IMR-90 (cell line): ENCODE measurements around the gene PLCB4. TPM values are rescaled to one million over a fixed set of nuclear protein-coding genes. Genes with fewer than 3 reads are reported as not detected.

Source experiments
- ATAC-seq: fragments of 200-7000 bp; cut with Tn5 transposase; 2 replicates; pipeline ENCODE4 v1.9.1; 2020; ENCODE audit warnings: low read depth, mild to moderate bottlenecking, moderate library complexity
- BruUV-seq: library from RNA; stranded (reverse); fragments of 400-500 nt; replicated peaks from 2 replicates; lab custom pipeline; 2021; lab: Mats Ljungman, UMichigan
- CTCF ChIA-PET: fragments of 300-600 bp; formaldehyde crosslinking; extraction: SDS; loops from one replicate; lab custom pipeline; 2021; ENCODE audit warnings: antibody characterized with exemption; lab: Yijun Ruan, JAX
- POLR2A ChIA-PET: fragments of 300-600 bp; sonication (Branson Sonifier 250); formaldehyde crosslinking; loops from one replicate; lab custom pipeline; 2022; ENCODE audit warnings: antibody characterized with exemption; ENCODE audit not compliant: unreplicated experiment; lab: Charles Lee
- DNase-seq: peaks from one replicate; pipeline ENCODE4 v3.0.0; 2013
- H2AFZ ChIP-seq: replicated peaks from 2 replicates; pipeline ENCODE3; 2013; ENCODE audit warnings: low read length, mild to moderate bottlenecking; ENCODE audit not compliant: poor library complexity
- H2AK5ac ChIP-seq: 2 replicates; pipeline ENCODE4 v1.6.1; 2013; ENCODE audit warnings: low read depth, low read length, inconsistent platforms
- H2AK9ac ChIP-seq: replicated peaks from 2 replicates; pipeline ENCODE3; 2013; ENCODE audit warnings: mild to moderate bottlenecking, low read depth, low read length, moderate library complexity; ENCODE audit not compliant: poor library complexity
- H2BK120ac ChIP-seq: 2 replicates; pipeline ENCODE4 v1.6.1; 2013; ENCODE audit warnings: low read depth, low read length, inconsistent platforms
- H2BK15ac ChIP-seq: 3 replicates; pipeline ENCODE4 v1.6.1; 2013; ENCODE audit warnings: low read depth, low read length, inconsistent platforms
- H2BK20ac ChIP-seq: 2 replicates; pipeline ENCODE4 v1.6.1; 2013; ENCODE audit warnings: low read depth, mild to moderate bottlenecking, inconsistent platforms, low read length, moderate library complexity
- H2BK5ac ChIP-seq: 2 replicates; pipeline ENCODE4 v1.6.1; 2013; ENCODE audit warnings: mild to moderate bottlenecking, low read depth, low read length, inconsistent platforms; ENCODE audit not compliant: poor library complexity, severe bottlenecking
- H3K14ac ChIP-seq: replicated peaks from 2 replicates; pipeline ENCODE4 v1.6.1; 2013; ENCODE audit warnings: low read depth, low read length, inconsistent platforms
- H3K18ac ChIP-seq: 2 replicates; pipeline ENCODE4 v1.6.1; 2013; ENCODE audit warnings: low read depth, low read length, control low read depth
- H3K23ac ChIP-seq: 2 replicates; pipeline ENCODE4 v1.6.1; 2013; ENCODE audit warnings: low read depth, low read length, inconsistent platforms
- H3K27ac ChIP-seq: 2 replicates; pipeline ENCODE4 v1.5.1; 2013; ENCODE audit warnings: mild to moderate bottlenecking, control low read depth, low read length; ENCODE audit not compliant: insufficient read depth
- H3K27me3 ChIP-seq: 2 replicates; pipeline ENCODE4 v1.6.1; 2013; ENCODE audit warnings: low read length; ENCODE audit not compliant: control insufficient read depth, insufficient read depth
- H3K36me3 ChIP-seq: 2 replicates; pipeline ENCODE4 v1.6.1; 2013; ENCODE audit warnings: low read length, mixed read lengths; ENCODE audit not compliant: control insufficient read depth, insufficient read depth
- H3K4ac ChIP-seq: 2 replicates; pipeline ENCODE4 v1.6.1; 2013; ENCODE audit warnings: low read depth, low read length, inconsistent platforms
- H3K4me1 ChIP-seq: 2 replicates; pipeline ENCODE4 v1.6.1; 2013; ENCODE audit warnings: low read length, mixed read lengths; ENCODE audit not compliant: control insufficient read depth, insufficient read depth
- H3K4me2 ChIP-seq: 2 replicates; pipeline ENCODE4 v1.6.1; 2013; ENCODE audit warnings: low read depth, mild to moderate bottlenecking, control low read depth, low read length, moderate library complexity
- H3K4me3 ChIP-seq: 2 replicates; pipeline ENCODE4 v1.5.1; 2013; ENCODE audit warnings: low read depth, mild to moderate bottlenecking, control low read depth, low read length, moderate library complexity; ENCODE audit not compliant: insufficient read depth
- H3K56ac ChIP-seq: 2 replicates; pipeline ENCODE4 v1.6.1; 2013; ENCODE audit warnings: low read length, inconsistent platforms; ENCODE audit not compliant: insufficient read depth; ENCODE audit errors: extremely low read depth
- H3K79me1 ChIP-seq, 2 experiments: 2 replicates each; pipeline ENCODE4 v1.6.1; 2013; ENCODE audit warnings: low read length in 2 of 2, inconsistent platforms in 1 of 2, low read depth in 1 of 2
- H3K9ac ChIP-seq: 2 replicates; pipeline ENCODE4 v1.6.1; 2013; ENCODE audit warnings: low read depth, low read length, control low read depth
- H3K9me1 ChIP-seq: 2 replicates; pipeline ENCODE4 v1.6.1; 2013; ENCODE audit warnings: low read length, inconsistent platforms; ENCODE audit not compliant: insufficient read depth
- H3K9me3 ChIP-seq: 2 replicates; pipeline ENCODE4 v1.6.1; 2013; ENCODE audit warnings: low read length; ENCODE audit not compliant: control insufficient read depth, insufficient read depth
- H4K20me1 ChIP-seq: 2 replicates; pipeline ENCODE4 v1.6.1; 2013; ENCODE audit warnings: low read length, inconsistent platforms; ENCODE audit not compliant: insufficient read depth
- H4K5ac ChIP-seq: 2 replicates; pipeline ENCODE4 v1.6.1; 2013; ENCODE audit warnings: mild to moderate bottlenecking, low read depth, low read length, control low read depth
- H4K8ac ChIP-seq, 2 experiments: 2 replicates each; pipeline ENCODE4 v1.6.1; 2013; ENCODE audit warnings: low read depth in 2 of 2, low read length in 2 of 2, control low read depth in 1 of 2, inconsistent platforms in 1 of 2
- H4K91ac ChIP-seq: 2 replicates; pipeline ENCODE4 v1.6.1; 2013; ENCODE audit warnings: low read depth, low read length, inconsistent platforms; ENCODE audit not compliant: insufficient read depth
- CEBPB ChIP-seq: IDR thresholded peaks from 2 replicates; pipeline ENCODE4 v1.6.1; 2012; ENCODE audit warnings: low read depth, low read length, improper control_type of control experiment
- MAFK ChIP-seq: IDR thresholded peaks from 2 replicates; pipeline ENCODE4 v1.6.1; 2012; ENCODE audit warnings: low read depth, low read length, improper control_type of control experiment
- MXI1 ChIP-seq: IDR thresholded peaks from 2 replicates; pipeline ENCODE4 v1.6.1; 2012; ENCODE audit warnings: low read depth, mild to moderate bottlenecking, low read length, moderate library complexity, borderline replicate concordance
- NFE2L2 ChIP-seq: fragments of 150-350 bp; IDR thresholded peaks from 2 replicates; pipeline ENCODE4 v1.6.1; 2016; ENCODE audit warnings: low read depth, mild to moderate bottlenecking, low read length
- RAD21 ChIP-seq: IDR thresholded peaks from 2 replicates; pipeline ENCODE4 v1.6.1; 2012; ENCODE audit warnings: low read length, improper control_type of control experiment
- WGBS, 2 experiments: methylation state at CpG; one replicate each; pipeline versions ENCODE4 v1.1.5 to v1.1.7; 2013; ENCODE audit warnings: missing lambda C conversion rate in 2 of 2; ENCODE audit not compliant: insufficient read length in 1 of 2; ENCODE audit errors: extremely low coverage in 2 of 2; 5-methylcytosine and 5-hydroxymethylcytosine counted together
- dilution Hi-C: fragments of 300-500 bp; cut with HindIII; formaldehyde crosslinking; loops from one replicate; pipeline ENCODE4 v1.14.3; 2018; ENCODE audit warnings: low sequenced_read_pairs; ENCODE audit not compliant: unreplicated experiment
- in situ Hi-C: fragments of 300-500 bp; cut with MboI; formaldehyde crosslinking; loops from 3 replicates; pipeline ENCODE4 v1.14.3; 2019; ENCODE audit warnings: low sequenced_read_pairs, inconsistent platforms, mixed read lengths
- intact Hi-C: fragments of 100-400 bp; cut with micrococcal nuclease; formaldehyde crosslinking; loops from 2 replicates; pipeline ENCODE4 v1.10.0; 2022
- polyA plus RNA-seq, 3 experiments: library from polyadenylated mRNA; depleted of rRNA; stranded (reverse); fragments of >200 nt; gene quantifications; 2 replicates each; pipeline ENCODE4 v1.2.3, GENCODE V29; 2012; ENCODE audit warnings: low replicate concordance in 1 of 3
- total RNA-seq: library from RNA; depleted of rRNA; stranded (reverse); fragments of >200 nt; gene quantifications from 2 replicates; pipeline ENCODE4 v1.2.3, GENCODE V29; 2012
- TF ChIP-seq, protein P1 (sequence below): conservative IDR thresholded peaks from 2 replicates; pipeline ENCODE4 v1.5.1; 2012; ENCODE audit warnings: mild to moderate bottlenecking, low read depth, low read length, improper control_type of control experiment

Gene PLCB4
- total and polyA plus RNA-seq, 2 of the 4 experiments (the other 2 are of a cell fraction) = 12.5 to 24.0 TPM

DNA sequence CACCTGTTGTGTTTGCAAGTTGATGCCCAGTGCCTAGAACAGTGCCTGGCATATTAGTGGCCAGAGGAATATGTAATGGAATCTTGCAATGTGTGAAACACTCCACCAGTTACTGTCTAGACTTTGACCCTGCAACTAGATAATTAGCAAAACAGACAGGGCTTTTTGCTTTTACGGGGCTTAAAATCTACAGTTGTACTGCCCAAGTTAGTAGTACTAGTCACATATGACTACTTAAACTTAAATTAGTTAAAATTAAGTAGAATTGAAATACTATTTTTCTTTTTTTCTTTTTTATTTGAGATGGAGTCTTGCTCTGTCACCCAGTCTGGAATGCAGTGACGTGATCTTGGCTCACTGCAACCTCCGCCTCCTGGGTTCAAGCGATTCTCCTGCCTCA lies 44.3 kb upstream of the PLCB4 start:
- WGBS, 2 experiments = no CpG with 5 or more reads among the region's 4 CpGs
- CTCF ChIA-PET = no interaction called here

More for the DNA sequence above, 44.3 kb upstream of the PLCB4 start:
- H3K79me1 ChIP-seq = peaks cover 0 to 7% of the 10 kb centered on the region in 2 experiments; a peak in 1 of 4 replicates
- no peak overlapping the region for H3K9ac ChIP-seq
- dilution Hi-C loops (no loop called here), in situ Hi-C loops (no loop called here), intact Hi-C loops (no loop called here)
- H3K4me3 ChIP-seq = no peak overlapping the region
- 0 out of 2 replicates have a peak overlapping the region, but pooled peaks have one; percentile 66 for H2BK20ac ChIP-seq
- H2AFZ ChIP-seq = no peak overlapping the region
- peak overlapping the region in 1 of 2 experiments; percentile 33; a peak in 1 of 4 replicates for H4K8ac ChIP-seq
- H3K4ac ChIP-seq = peak overlapping the region; percentile 72; the same call in 1 of the 2 replicates
- peaks cover 8% of the 10 kb centered on the region; the same call in 1 of the 2 replicates for H3K4me1 ChIP-seq
- H4K20me1 ChIP-seq = no peaks in the 10 kb centered on the region
- H2BK5ac ChIP-seq = peak overlapping the region; percentile 43
- H3K23ac ChIP-seq = no peak overlapping the region
- H3K27ac ChIP-seq = no peak overlapping the region
- no peaks in the 10 kb centered on the region for H3K9me3 ChIP-seq
- no peak overlapping the region for H3K14ac ChIP-seq
- DNase-seq (no peak), ATAC-seq (no peak)
- no peak overlapping the region for H3K4me2 ChIP-seq
- H2BK120ac ChIP-seq = peak overlapping the region; percentile 59; the same call in 1 of the 2 replicates
- H3K18ac ChIP-seq = peak overlapping the region; percentile 16; the same call in 1 of the 2 replicates
- H3K27me3 ChIP-seq = no peaks in the 10 kb centered on the region
- H2AK5ac ChIP-seq = no peak overlapping the region; the same call in 1 of the 2 replicates
- peak overlapping the region; percentile 83; the same call in 2 of the 3 replicates for H2BK15ac ChIP-seq
- H4K5ac ChIP-seq = no peak overlapping the region
- no peak overlapping the region for H3K56ac ChIP-seq
- H4K91ac ChIP-seq = peak overlapping the region; percentile 34; the same call in 1 of the 2 replicates
- H3K9me1 ChIP-seq = peaks cover 9% of the 10 kb centered on the region
- H2AK9ac ChIP-seq = no peak overlapping the region
- no TSS peak for BruUV-seq
- no peaks in the 10 kb centered on the region for H3K36me3 ChIP-seq
- POLR2A ChIA-PET = no interaction called here
- TF ChIP-seq, protein P1, sequence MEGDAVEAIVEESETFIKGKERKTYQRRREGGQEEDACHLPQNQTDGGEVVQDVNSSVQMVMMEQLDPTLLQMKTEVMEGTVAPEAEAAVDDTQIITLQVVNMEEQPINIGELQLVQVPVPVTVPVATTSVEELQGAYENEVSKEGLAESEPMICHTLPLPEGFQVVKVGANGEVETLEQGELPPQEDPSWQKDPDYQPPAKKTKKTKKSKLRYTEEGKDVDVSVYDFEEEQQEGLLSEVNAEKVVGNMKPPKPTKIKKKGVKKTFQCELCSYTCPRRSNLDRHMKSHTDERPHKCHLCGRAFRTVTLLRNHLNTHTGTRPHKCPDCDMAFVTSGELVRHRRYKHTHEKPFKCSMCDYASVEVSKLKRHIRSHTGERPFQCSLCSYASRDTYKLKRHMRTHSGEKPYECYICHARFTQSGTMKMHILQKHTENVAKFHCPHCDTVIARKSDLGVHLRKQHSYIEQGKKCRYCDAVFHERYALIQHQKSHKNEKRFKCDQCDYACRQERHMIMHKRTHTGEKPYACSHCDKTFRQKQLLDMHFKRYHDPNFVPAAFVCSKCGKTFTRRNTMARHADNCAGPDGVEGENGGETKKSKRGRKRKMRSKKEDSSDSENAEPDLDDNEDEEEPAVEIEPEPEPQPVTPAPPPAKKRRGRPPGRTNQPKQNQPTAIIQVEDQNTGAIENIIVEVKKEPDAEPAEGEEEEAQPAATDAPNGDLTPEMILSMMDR = no peak
- TF ChIP-seq RAD21 (no peak), CEBPB (no peak), NFE2L2 (no peak), MXI1 (no peak), MAFK (no peak)
